H1 (cell line): ENCODE data around the gene COL6A3. TPM values are rescaled to one million over a fixed set of nuclear protein-coding genes. Genes with fewer than 3 reads are reported as not detected.

Source experiments
- CTCF ChIA-PET: fragments of 300-600 bp; sonication (Branson Sonifier 250); formaldehyde crosslinking; loops from one replicate; lab custom pipeline; 2021; ENCODE audit not compliant: partially characterized antibody; lab: Charles Lee
- POLR2A ChIA-PET: fragments of 300-600 bp; sonication (Branson Sonifier 250); formaldehyde crosslinking; loops from one replicate; lab custom pipeline; 2021; ENCODE audit warnings: inconsistent platforms; ENCODE audit not compliant: partially characterized antibody; lab: Charles Lee
- DNase-seq, 2 experiments: peaks; one replicate each; pipeline versions ENCODE4 v3.0.0 to v3.0.0-alpha.2; 2010 to 2022; ENCODE audit warnings: low spot score in 2 of 2, low read depth in 1 of 2, mixed read lengths in 1 of 2
- FAIRE-seq: peaks from 2 replicates; lab custom pipeline; 2011; peaks lifted over from hg19 to GRCh38; lab: Jason Lieb, UNC
- H2AFZ ChIP-seq: 2 replicates; pipeline ENCODE4 v1.8.1; 2012; ENCODE audit warnings: low read length, inconsistent platforms
- H2AK5ac ChIP-seq: 2 replicates; pipeline ENCODE4 v1.6.1; 2013; ENCODE audit warnings: low read depth, low read length
- H2BK120ac ChIP-seq: replicated peaks from 2 replicates; pipeline ENCODE3; 2013; ENCODE audit warnings: low read depth, low read length, inconsistent platforms
- H2BK12ac ChIP-seq: 2 replicates; pipeline ENCODE4 v1.6.1; 2013; ENCODE audit warnings: low read depth, low read length
- H2BK15ac ChIP-seq: 2 replicates; pipeline ENCODE4 v1.6.1; 2013; ENCODE audit warnings: low read length
- H2BK20ac ChIP-seq: 2 replicates; pipeline ENCODE4 v1.6.1; 2013; ENCODE audit warnings: low read length
- H2BK5ac ChIP-seq: 2 replicates; pipeline ENCODE4 v1.6.1; 2013; ENCODE audit warnings: low read depth, low read length
- H3K14ac ChIP-seq: 2 replicates; pipeline ENCODE4 v1.6.1; 2013; ENCODE audit warnings: inconsistent platforms; ENCODE audit not compliant: insufficient read length
- H3K18ac ChIP-seq: 2 replicates; pipeline ENCODE4 v1.6.1; 2013; ENCODE audit warnings: low read length; ENCODE audit errors: extremely low read depth
- H3K23ac ChIP-seq: 2 replicates; pipeline ENCODE4 v1.6.1; 2013; ENCODE audit warnings: inconsistent platforms; ENCODE audit not compliant: insufficient read length
- H3K23me2 ChIP-seq: 2 replicates; pipeline ENCODE4 v1.6.1; 2013; ENCODE audit warnings: low read depth, low read length
- H3K27ac ChIP-seq: 2 replicates; pipeline ENCODE4 v1.6.1; 2011; ENCODE audit warnings: low read depth, low read length, inconsistent platforms
- H3K27me3 ChIP-seq, 4 experiments: replicated peaks in 1 of 4; 1 replicate in 1 of 4; 2 replicates in 3 of 4; pipeline versions ENCODE4 v1.6.1 to v1.8.1; 2011 to 2013; ENCODE audit warnings: low read length in 3 of 4, mild to moderate bottlenecking in 3 of 4, inconsistent platforms in 2 of 4, mixed read lengths in 2 of 4, moderate library complexity in 1 of 4; ENCODE audit not compliant: control insufficient read depth in 3 of 4, insufficient read depth in 3 of 4; ENCODE audit errors: extremely low read depth in 1 of 4
- H3K36me3 ChIP-seq, 4 experiments: 2 replicates each; pipeline versions ENCODE4 v1.6.1 to v1.8.1; 2011 to 2013; ENCODE audit warnings: mild to moderate bottlenecking in 4 of 4, low read length in 3 of 4, moderate library complexity in 2 of 4, control low read depth in 1 of 4, inconsistent platforms in 1 of 4; ENCODE audit not compliant: insufficient read depth in 4 of 4, control insufficient read depth in 2 of 4
- H3K4ac ChIP-seq: replicated peaks from 2 replicates; pipeline ENCODE3; 2013; ENCODE audit warnings: low read length, low read depth, mixed read lengths, inconsistent platforms; ENCODE audit not compliant: insufficient read length
- H3K4me1 ChIP-seq, 4 experiments: replicated peaks in 1 of 4; 1 replicate in 1 of 4; 2 replicates in 3 of 4; pipeline versions ENCODE4 v1.6.1 to v1.8.1; 2011 to 2013; ENCODE audit warnings: low read length in 3 of 4, inconsistent platforms in 2 of 4, mixed read lengths in 1 of 4; ENCODE audit not compliant: insufficient read depth in 4 of 4, control insufficient read depth in 3 of 4
- H3K4me2 ChIP-seq, 2 experiments: 2 replicates each; pipeline versions ENCODE4 v1.6.1 to v1.8.1; 2011 to 2013; ENCODE audit warnings: low read depth in 2 of 2, low read length in 2 of 2, control low read depth in 1 of 2, inconsistent platforms in 1 of 2, mild to moderate bottlenecking in 1 of 2; ENCODE audit not compliant: insufficient read depth in 1 of 2
- H3K4me3 ChIP-seq, 4 experiments: fragments of 200-600, 300-600 bp in 1 of 4; sonication (generic), shearing (Covaris generic), sonication (Bioruptor Twin) in 1 of 4; 2 replicates each; pipeline versions ENCODE4 v1.5.1 to v1.8.1; 2011 to 2016; ENCODE audit warnings: low read length in 4 of 4, low read depth in 3 of 4, control low read depth in 2 of 4, inconsistent platforms in 2 of 4, mild to moderate bottlenecking in 2 of 4, mixed read lengths in 1 of 4, moderate library complexity in 1 of 4; ENCODE audit not compliant: insufficient read depth in 2 of 4; ENCODE audit errors: extremely low read depth in 1 of 4
- H3K56ac ChIP-seq: replicated peaks from 2 replicates; pipeline ENCODE3; 2013; ENCODE audit warnings: low read depth, mild to moderate bottlenecking, mixed read lengths, low read length, inconsistent platforms; ENCODE audit not compliant: insufficient read length
- H3K79me1 ChIP-seq: 2 replicates; pipeline ENCODE4 v1.6.1; 2013; ENCODE audit warnings: low read depth, low read length, control low read depth
- H3K79me2 ChIP-seq, 2 experiments: 2 replicates each; pipeline versions ENCODE4 v1.6.1 to v1.8.1; 2012 to 2013; ENCODE audit warnings: low read length in 2 of 2, mild to moderate bottlenecking in 2 of 2, inconsistent platforms in 1 of 2; ENCODE audit not compliant: insufficient read depth in 2 of 2, control insufficient read depth in 1 of 2
- H3K9ac ChIP-seq, 4 experiments: replicated peaks in 1 of 4; 1 replicate in 1 of 4; 2 replicates in 3 of 4; pipeline versions ENCODE4 v1.6.1 to v1.8.1; 2011 to 2013; ENCODE audit warnings: low read depth in 3 of 4, low read length in 3 of 4, control low read depth in 2 of 4, mild to moderate bottlenecking in 2 of 4, moderate library complexity in 2 of 4, inconsistent platforms in 1 of 4; ENCODE audit errors: extremely low read depth in 1 of 4
- H3K9me3 ChIP-seq, 2 experiments: 2 replicates each; pipeline versions ENCODE4 v1.6.1 to v1.8.1; 2012 to 2013; ENCODE audit warnings: mild to moderate bottlenecking in 2 of 2, moderate library complexity in 2 of 2, control low read depth in 1 of 2, inconsistent platforms in 1 of 2, low read depth in 1 of 2, low read length in 1 of 2, mixed read lengths in 1 of 2; ENCODE audit not compliant: insufficient read depth in 2 of 2
- H4K20me1 ChIP-seq, 2 experiments: replicated peaks in 1 of 2; 2 replicates each; pipeline versions ENCODE3 to v1.8.1; 2011 to 2013; ENCODE audit warnings: inconsistent platforms in 2 of 2, low read length in 2 of 2, mild to moderate bottlenecking in 1 of 2; ENCODE audit not compliant: insufficient read depth in 2 of 2, control insufficient read depth in 1 of 2
- H4K5ac ChIP-seq: 2 replicates; pipeline ENCODE4 v1.6.1; 2013; ENCODE audit warnings: low read length, low read depth, mixed read lengths, inconsistent platforms; ENCODE audit not compliant: insufficient read length
- H4K8ac ChIP-seq: 2 replicates; pipeline ENCODE4 v1.8.0; 2013; ENCODE audit warnings: mild to moderate bottlenecking, moderate library complexity, low read length, inconsistent platforms; ENCODE audit not compliant: insufficient read depth; ENCODE audit errors: extremely low read depth
- H4K91ac ChIP-seq: replicated peaks from 2 replicates; pipeline ENCODE3; 2013; ENCODE audit warnings: low read length, mixed read lengths, inconsistent platforms; ENCODE audit not compliant: insufficient read length
- ASH2L ChIP-seq: fragments of 200-600, 300-600 bp; sonication (generic); IDR thresholded peaks from one replicate; pipeline ENCODE4 v1.7.1; 2017; ENCODE audit warnings: low read length
- BRCA1 ChIP-seq: IDR thresholded peaks from 2 replicates; pipeline ENCODE4 v1.6.1; 2012; ENCODE audit warnings: low read depth, low read length, improper control_type of control experiment
- CHD1 ChIP-seq: IDR thresholded peaks from 2 replicates; pipeline ENCODE4 v1.6.1; 2012; ENCODE audit warnings: low read depth, low read length, improper control_type of control experiment
- EZH2 ChIP-seq: fragments of 200-600 bp; sonication (generic); IDR thresholded peaks from 2 replicates; pipeline ENCODE4 v1.7.1; 2012; ENCODE audit warnings: low read depth, mild to moderate bottlenecking, moderate library complexity, low read length, inconsistent platforms; ENCODE audit not compliant: severe bottlenecking
- JUND ChIP-seq: IDR thresholded peaks from 2 replicates; pipeline ENCODE4 v1.6.1; 2011; ENCODE audit warnings: mild to moderate bottlenecking, improper control_type of control experiment, low read length
- KDM5A ChIP-seq: fragments of 200-600 bp; IDR thresholded peaks from 2 replicates; pipeline ENCODE4 v1.7.1; 2012; ENCODE audit warnings: mild to moderate bottlenecking, low read length, inconsistent platforms, mixed read lengths
- PHF8 ChIP-seq: fragments of 200-600 bp; sonication (generic); conservative IDR thresholded peaks from 2 replicates; pipeline ENCODE4 v1.7.1; 2012; ENCODE audit warnings: low read depth, mild to moderate bottlenecking, inconsistent platforms, low read length, moderate library complexity
- SUZ12 ChIP-seq: fragments of 200-600 bp; sonication (generic); IDR thresholded peaks from 2 replicates; pipeline ENCODE4 v1.6.1; 2012; ENCODE audit warnings: mild to moderate bottlenecking, inconsistent platforms, low read length, moderate library complexity, mixed read lengths
- TCF12 ChIP-seq: IDR thresholded peaks from 2 replicates; pipeline ENCODE4 v1.6.1; 2011; ENCODE audit warnings: low read depth, mild to moderate bottlenecking, low read length
- WGBS, 2 experiments: shearing (Covaris generic) in 1 of 2; methylation state at CpG; one replicate each; pipeline versions ENCODE4 v1.1.6 to v1.1.7; 2013 to 2015; ENCODE audit warnings: low lambda C conversion rate in 2 of 2, mixed read lengths in 2 of 2, inconsistent platforms in 1 of 2, low coverage in 1 of 2, missing lambda C conversion rate in 1 of 2; ENCODE audit not compliant: insufficient replicate concordance in 2 of 2, insufficient coverage in 1 of 2, insufficient read length in 1 of 2; ENCODE audit errors: extremely low coverage in 1 of 2, missing lambda C conversion rate in 1 of 2; 5-methylcytosine and 5-hydroxymethylcytosine counted together
- polyA plus RNA-seq, 7 experiments: library from polyadenylated mRNA; depleted of rRNA in 3 of 7; stranded (reverse) in 5 of 7; unstranded in 2 of 7; fragments of >200 nt in 5 of 7; fragments of 200-250 nt in 2 of 7; gene quantifications; 1 replicate in 5 of 7; 2 replicates in 1 of 7; 4 replicates in 1 of 7; pipeline versions ENCODE4 v1.2.1 to v1.2.3, GENCODE V29; 2011 to 2013; ENCODE audit warnings: missing spikeins in 2 of 7, mixed read lengths in 2 of 7
- total RNA-seq: library from RNA; stranded (reverse); fragmentation: NEBNext Ultra II Directional; extraction: Animal tissue kit (Norgen Biotek cat#: 25700); gene quantifications from 2 replicates; pipeline ENCODE4 v1.2.1, GENCODE V29; 2021
- TF ChIP-seq, protein P1 (sequence below): IDR thresholded peaks from 2 replicates; pipeline ENCODE4 v1.6.1; 2011; ENCODE audit warnings: low read length, improper control_type of control experiment
- TF ChIP-seq, protein P2 (sequence below): IDR thresholded peaks from 2 replicates; pipeline ENCODE4 v1.6.1; 2012; ENCODE audit warnings: low read length, inconsistent platforms

COL6A3 gene
- total and polyA plus RNA-seq, 2 of the 8 experiments (the other 6 are each of a cell fraction or from before 2014, with no cell fraction given) = 1.2 to 3.4 TPM

DNA sequence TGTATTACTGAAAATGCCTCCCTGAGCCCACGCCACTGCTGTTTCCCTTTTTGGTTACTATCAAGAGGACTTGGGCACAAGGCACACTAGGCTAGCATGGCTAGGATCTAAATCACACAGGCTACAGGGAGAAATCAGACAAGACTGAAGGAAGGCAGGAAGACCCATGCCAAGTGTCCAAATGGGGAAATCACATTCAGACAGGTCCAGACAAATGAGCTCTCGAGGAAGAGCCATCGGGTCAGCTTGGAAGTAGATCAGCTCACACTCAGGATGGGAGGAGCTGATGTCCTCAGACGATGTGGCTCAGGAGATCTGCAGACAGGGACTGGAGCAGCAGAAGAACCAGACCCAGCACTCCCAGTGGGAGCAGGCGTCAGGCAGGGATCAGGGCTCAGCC, 113.2 kb downstream of the COL6A3 start:
- Histone ChIP-seq H4K8ac (no peak overlapping the region), H3K4me3 (no peak overlapping the region), H2BK20ac (no peak overlapping the region), H4K5ac (no peak overlapping the region), H2BK12ac (no peak overlapping the region), H2BK15ac (no peak overlapping the region), H3K9me3 (peaks cover 16% of the 10 kb centered on the region in 2 experiments), H3K4me1 (no peaks in the 10 kb centered on the region; a peak in 1 of 7 replicates), H2AFZ (no peak overlapping the region), H3K4me2 (no peak overlapping the region), H3K9ac (no peak overlapping the region), H3K14ac (no peak overlapping the region), H2BK5ac (no peak overlapping the region), H4K91ac (no peak overlapping the region), H3K79me1 (no peaks in the 10 kb centered on the region), H3K27me3 (no peaks in the 10 kb centered on the region), H3K36me3 (no peaks in the 10 kb centered on the region), H3K79me2 (no peaks in the 10 kb centered on the region), H3K23ac (no peak overlapping the region), H3K18ac (no peak overlapping the region), H3K23me2 (no peaks in the 10 kb centered on the region), H3K56ac (no peak overlapping the region), H4K20me1 (no peaks in the 10 kb centered on the region), H2AK5ac (no peak overlapping the region), H3K27ac (no peak overlapping the region), H2BK120ac (no peak overlapping the region), H3K4ac (no peak overlapping the region)
- POLR2A ChIA-PET = no interaction called here
- FAIRE-seq = no peak
- no peak for DNase-seq
- CTCF ChIA-PET = interaction anchor here (1.7 kb wide), 1 partner anchor 43 kb away, joined by 3 read pairs; no protein-coding TSS in a partner anchor
- TF ChIP-seq CHD1 (no peak), TCF12 (no peak), SUZ12 (no peak), ASH2L (no peak), KDM5A (no peak), BRCA1 (no peak), EZH2 (no peak), PHF8 (no peak), JUND (no peak)
- TF ChIP-seq, protein P1, sequence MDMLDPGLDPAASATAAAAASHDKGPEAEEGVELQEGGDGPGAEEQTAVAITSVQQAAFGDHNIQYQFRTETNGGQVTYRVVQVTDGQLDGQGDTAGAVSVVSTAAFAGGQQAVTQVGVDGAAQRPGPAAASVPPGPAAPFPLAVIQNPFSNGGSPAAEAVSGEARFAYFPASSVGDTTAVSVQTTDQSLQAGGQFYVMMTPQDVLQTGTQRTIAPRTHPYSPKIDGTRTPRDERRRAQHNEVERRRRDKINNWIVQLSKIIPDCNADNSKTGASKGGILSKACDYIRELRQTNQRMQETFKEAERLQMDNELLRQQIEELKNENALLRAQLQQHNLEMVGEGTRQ = no peak
- TF ChIP-seq, protein P2, sequence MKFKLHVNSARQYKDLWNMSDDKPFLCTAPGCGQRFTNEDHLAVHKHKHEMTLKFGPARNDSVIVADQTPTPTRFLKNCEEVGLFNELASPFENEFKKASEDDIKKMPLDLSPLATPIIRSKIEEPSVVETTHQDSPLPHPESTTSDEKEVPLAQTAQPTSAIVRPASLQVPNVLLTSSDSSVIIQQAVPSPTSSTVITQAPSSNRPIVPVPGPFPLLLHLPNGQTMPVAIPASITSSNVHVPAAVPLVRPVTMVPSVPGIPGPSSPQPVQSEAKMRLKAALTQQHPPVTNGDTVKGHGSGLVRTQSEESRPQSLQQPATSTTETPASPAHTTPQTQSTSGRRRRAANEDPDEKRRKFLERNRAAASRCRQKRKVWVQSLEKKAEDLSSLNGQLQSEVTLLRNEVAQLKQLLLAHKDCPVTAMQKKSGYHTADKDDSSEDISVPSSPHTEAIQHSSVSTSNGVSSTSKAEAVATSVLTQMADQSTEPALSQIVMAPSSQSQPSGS = no peak
- 92% methylated on average over 5 of the region's 5 CpGs; no CpG with 5 or more reads in 1 of the 2 experiments for WGBS, 2 experiments
